HepG2 (cell line): ENCODE results near the gene IL11RA. TPM values are rescaled to one million over a fixed set of nuclear protein-coding genes. Genes with fewer than 3 reads are reported as not detected.

Source experiments
- EZH2 ChIP-seq: conservative IDR thresholded peaks from 2 replicates; pipeline ENCODE4 v1.6.1; 2012; ENCODE audit warnings: mild to moderate bottlenecking, low read depth, low read length, moderate library complexity
- FOXC1 ChIP-seq: sonication (generic); formaldehyde crosslinking; IDR thresholded peaks from 2 replicates; pipeline ENCODE4 v1.8.0; 2022; ENCODE audit warnings: mild to moderate bottlenecking, missing genetic modification reagents, borderline replicate concordance
- GPN1 ChIP-seq: sonication (generic); formaldehyde crosslinking; IDR thresholded peaks from 2 replicates; pipeline ENCODE4 v1.5.1; 2020; ENCODE audit warnings: missing genetic modification reagents, borderline replicate concordance
- GTF3A ChIP-seq: sonication (generic); formaldehyde crosslinking; conservative IDR thresholded peaks from 2 replicates; pipeline ENCODE4 v1.4.0; 2020; ENCODE audit warnings: mild to moderate bottlenecking, missing genetic modification reagents
- KAT7 ChIP-seq: IDR thresholded peaks from 2 replicates; pipeline ENCODE4 v1.6.1; 2018; ENCODE audit warnings: borderline replicate concordance, missing compliant biosample characterization
- MAFF ChIP-seq: IDR thresholded peaks from 2 replicates; pipeline ENCODE4 v1.6.1; 2011; ENCODE audit warnings: low read depth, low read length, improper control_type of control experiment
- POLR2AphosphoS2 ChIP-seq: IDR thresholded peaks from 2 replicates; pipeline ENCODE4 v1.6.1; 2011; ENCODE audit warnings: low read depth, low read length, improper control_type of control experiment
- REL ChIP-seq: sonication (generic); formaldehyde crosslinking; conservative IDR thresholded peaks from 2 replicates; pipeline ENCODE4 v1.8.0; 2022; ENCODE audit warnings: mild to moderate bottlenecking, missing genetic modification reagents, moderate library complexity
- SOX6 ChIP-seq, 2 experiments: fragments of 450-650 bp in 1 of 2; sonication (generic) in 1 of 2; formaldehyde crosslinking in 1 of 2; IDR thresholded peaks; 2 replicates each; pipeline versions ENCODE4 v1.4.0 to v1.6.1; 2017 to 2020; ENCODE audit warnings: antibody characterized with exemption in 1 of 2, mild to moderate bottlenecking in 1 of 2, missing genetic modification reagents in 1 of 2
- TBX2 ChIP-seq: sonication (generic); formaldehyde crosslinking; IDR thresholded peaks from 2 replicates; pipeline ENCODE4 v1.5.0; 2020; ENCODE audit warnings: missing genetic modification reagents, mild to moderate bottlenecking, borderline replicate concordance
- TMF1 ChIP-seq: sonication (generic); formaldehyde crosslinking; IDR thresholded peaks from 2 replicates; pipeline ENCODE4 v1.8.1; 2022; ENCODE audit warnings: low read depth, missing genetic modification reagents
- U2AF1 ChIP-seq: fragments of 200-400 bp; formaldehyde crosslinking; optimal IDR thresholded peaks from 2 replicates; pipeline ENCODE3; 2017; ENCODE audit warnings: mild to moderate bottlenecking, low read depth, low read length
- ZNF138 ChIP-seq: sonication (generic); formaldehyde crosslinking; IDR thresholded peaks from 2 replicates; pipeline ENCODE4 v1.5.0; 2020; ENCODE audit warnings: mild to moderate bottlenecking, low read depth, missing genetic modification reagents
- ZNF296 ChIP-seq: sonication (generic); formaldehyde crosslinking; conservative IDR thresholded peaks from 2 replicates; pipeline ENCODE4 v1.5.0; 2020; ENCODE audit warnings: mild to moderate bottlenecking, missing genetic modification reagents
- ZNF460 ChIP-seq: sonication (generic); formaldehyde crosslinking; IDR thresholded peaks from 2 replicates; pipeline ENCODE4 v1.5.1; 2020; ENCODE audit warnings: missing genetic modification reagents, mild to moderate bottlenecking, borderline replicate concordance
- ZNF672 ChIP-seq: sonication (generic); formaldehyde crosslinking; IDR thresholded peaks from 2 replicates; pipeline ENCODE4 v1.8.1; 2022; ENCODE audit warnings: missing genetic modification reagents
- polyA plus RNA-seq, 8 experiments: library from polyadenylated mRNA; depleted of rRNA in 3 of 8; stranded (reverse) in 7 of 8; unstranded in 1 of 8; fragments of >200 nt; fragmentation: Illumina TruSeq in 4 of 8; extraction: Trizol in 4 of 8; gene quantifications; 2 replicates each; pipeline versions ENCODE4 v1.2.1 to v1.2.3, GENCODE V29; 2011 to 2016; ENCODE audit warnings: low read depth in 4 of 8, missing spikeins in 1 of 8, mixed read lengths in 1 of 8; ENCODE audit not compliant: insufficient read depth in 1 of 8
- total RNA-seq, 5 experiments: library from RNA; depleted of rRNA; stranded (reverse); fragments of >200 nt; fragmentation: Illumina TruSeq; extraction: Trizol; gene quantifications; 2 replicates each; pipeline ENCODE4 v1.2.3, GENCODE V29; 2016; ENCODE audit warnings: low read depth in 1 of 5
- TF ChIP-seq, protein P1 (sequence below): sonication (generic); formaldehyde crosslinking; IDR thresholded peaks from 2 replicates; pipeline ENCODE4 v1.4.0; 2020; ENCODE audit warnings: missing genetic modification reagents, low read depth, mild to moderate bottlenecking, borderline replicate concordance
- TF ChIP-seq, protein P2 (sequence below): sonication (generic); formaldehyde crosslinking; IDR thresholded peaks from 2 replicates; pipeline ENCODE4 v1.4.0; 2020; ENCODE audit warnings: missing genetic modification reagents
- TF ChIP-seq, protein P3 (sequence below): sonication (generic); formaldehyde crosslinking; IDR thresholded peaks from 2 replicates; pipeline ENCODE4 v1.5.0; 2020; ENCODE audit warnings: missing genetic modification reagents
- TF ChIP-seq, protein P4 (sequence below): IDR thresholded peaks from 2 replicates; pipeline ENCODE4 v1.6.1; 2012; ENCODE audit warnings: low read depth, low read length, improper control_type of control experiment
- TF ChIP-seq, protein P5 (sequence below): sonication (generic); formaldehyde crosslinking; IDR thresholded peaks from 2 replicates; pipeline ENCODE4 v1.8.1; 2022; ENCODE audit warnings: low read depth, mild to moderate bottlenecking, missing genetic modification reagents

Gene IL11RA
- total and polyA plus RNA-seq, 2 of the 13 experiments (the other 11 are each of a cell fraction or from before 2014, with no cell fraction given): 2.0 to 4.2 TPM

DNA sequence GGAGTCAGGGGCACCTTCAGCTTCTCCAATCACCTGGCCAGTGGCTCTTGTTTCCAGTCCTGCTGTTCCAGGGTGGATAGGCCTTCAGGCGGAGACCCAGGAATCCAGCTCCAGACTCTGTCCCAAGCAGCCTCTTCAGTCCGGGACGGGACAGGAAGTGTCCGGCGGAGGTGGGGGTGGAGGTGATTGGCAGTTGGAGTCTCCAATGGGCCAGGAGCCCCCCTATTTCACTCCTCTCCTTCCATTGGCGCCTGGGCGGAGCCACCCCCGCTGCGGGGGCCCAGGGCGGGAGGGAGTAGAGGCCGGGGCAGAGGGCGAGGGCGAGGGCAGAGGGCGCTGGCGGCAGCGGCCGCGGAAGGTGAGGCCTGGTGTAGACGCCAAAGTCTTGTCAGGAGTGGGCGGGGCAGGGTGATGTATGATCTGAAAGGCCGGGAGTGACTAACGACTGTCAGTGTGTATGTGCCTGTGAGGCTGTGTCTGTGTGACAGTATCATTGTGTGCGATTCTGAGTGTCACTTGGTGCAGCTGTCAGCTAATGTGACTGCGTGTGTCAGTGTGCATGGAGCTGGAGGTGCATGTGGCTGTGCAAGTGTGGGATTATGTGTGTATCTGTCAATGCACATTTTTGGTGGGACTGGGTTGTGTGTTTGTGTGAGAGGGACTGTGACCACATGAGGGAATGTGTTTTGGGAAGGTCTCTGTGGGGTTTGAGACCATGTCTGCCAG is at the start of gene IL11RA (continued):
- TF ChIP-seq FOXC1 (no peak; the same call in 1 of the 2 replicates), POLR2AphosphoS2 (no peak), ZNF672 (CRISPR knock-in tag) (0 out of 2 replicates have a peak, but pooled peaks have one; percentile 38), REL (CRISPR knock-in tag) (no peak), TMF1 (CRISPR knock-in tag) (no peak), U2AF1 (no peak), KAT7 (CRISPR knock-in tag) (peak; percentile 63; the same call in 1 of the 2 replicates), GPN1 (CRISPR knock-in tag) (no peak), ZNF460 (CRISPR knock-in tag) (no peak), ZNF296 (CRISPR knock-in tag) (0 out of 2 replicates have a peak, but pooled peaks have one; percentile 53), ZNF138 (CRISPR knock-in tag) (no peak), MAFF (no peak), EZH2 (no peak), SOX6 (IDR thresholded peaks at IDR 0.05) (no peak), SOX6 (CRISPR knock-in tag; IDR thresholded peaks at IDR 0.05) (peak; percentile 72), GTF3A (CRISPR knock-in tag) (no peak), TBX2 (CRISPR knock-in tag) (peak; percentile 75)
- TF ChIP-seq, protein P1, sequence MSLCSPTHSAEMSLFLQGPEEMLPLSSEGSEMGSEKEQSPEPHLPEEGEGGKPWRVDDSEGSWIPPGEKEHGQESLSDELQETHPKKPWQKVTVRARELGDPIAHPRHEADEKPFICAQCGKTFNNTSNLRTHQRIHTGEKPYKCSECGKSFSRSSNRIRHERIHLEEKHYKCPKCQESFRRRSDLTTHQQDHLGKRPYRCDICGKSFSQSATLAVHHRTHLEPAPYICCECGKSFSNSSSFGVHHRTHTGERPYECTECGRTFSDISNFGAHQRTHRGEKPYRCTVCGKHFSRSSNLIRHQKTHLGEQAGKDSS (CRISPR knock-in tag): no peak
- TF ChIP-seq, protein P2, sequence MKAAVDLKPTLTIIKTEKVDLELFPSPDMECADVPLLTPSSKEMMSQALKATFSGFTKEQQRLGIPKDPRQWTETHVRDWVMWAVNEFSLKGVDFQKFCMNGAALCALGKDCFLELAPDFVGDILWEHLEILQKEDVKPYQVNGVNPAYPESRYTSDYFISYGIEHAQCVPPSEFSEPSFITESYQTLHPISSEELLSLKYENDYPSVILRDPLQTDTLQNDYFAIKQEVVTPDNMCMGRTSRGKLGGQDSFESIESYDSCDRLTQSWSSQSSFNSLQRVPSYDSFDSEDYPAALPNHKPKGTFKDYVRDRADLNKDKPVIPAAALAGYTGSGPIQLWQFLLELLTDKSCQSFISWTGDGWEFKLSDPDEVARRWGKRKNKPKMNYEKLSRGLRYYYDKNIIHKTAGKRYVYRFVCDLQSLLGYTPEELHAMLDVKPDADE (CRISPR knock-in tag): no peak
- TF ChIP-seq, protein P3, sequence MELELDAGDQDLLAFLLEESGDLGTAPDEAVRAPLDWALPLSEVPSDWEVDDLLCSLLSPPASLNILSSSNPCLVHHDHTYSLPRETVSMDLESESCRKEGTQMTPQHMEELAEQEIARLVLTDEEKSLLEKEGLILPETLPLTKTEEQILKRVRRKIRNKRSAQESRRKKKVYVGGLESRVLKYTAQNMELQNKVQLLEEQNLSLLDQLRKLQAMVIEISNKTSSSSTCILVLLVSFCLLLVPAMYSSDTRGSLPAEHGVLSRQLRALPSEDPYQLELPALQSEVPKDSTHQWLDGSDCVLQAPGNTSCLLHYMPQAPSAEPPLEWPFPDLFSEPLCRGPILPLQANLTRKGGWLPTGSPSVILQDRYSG (CRISPR knock-in tag): no peak
- TF ChIP-seq, protein P4, sequence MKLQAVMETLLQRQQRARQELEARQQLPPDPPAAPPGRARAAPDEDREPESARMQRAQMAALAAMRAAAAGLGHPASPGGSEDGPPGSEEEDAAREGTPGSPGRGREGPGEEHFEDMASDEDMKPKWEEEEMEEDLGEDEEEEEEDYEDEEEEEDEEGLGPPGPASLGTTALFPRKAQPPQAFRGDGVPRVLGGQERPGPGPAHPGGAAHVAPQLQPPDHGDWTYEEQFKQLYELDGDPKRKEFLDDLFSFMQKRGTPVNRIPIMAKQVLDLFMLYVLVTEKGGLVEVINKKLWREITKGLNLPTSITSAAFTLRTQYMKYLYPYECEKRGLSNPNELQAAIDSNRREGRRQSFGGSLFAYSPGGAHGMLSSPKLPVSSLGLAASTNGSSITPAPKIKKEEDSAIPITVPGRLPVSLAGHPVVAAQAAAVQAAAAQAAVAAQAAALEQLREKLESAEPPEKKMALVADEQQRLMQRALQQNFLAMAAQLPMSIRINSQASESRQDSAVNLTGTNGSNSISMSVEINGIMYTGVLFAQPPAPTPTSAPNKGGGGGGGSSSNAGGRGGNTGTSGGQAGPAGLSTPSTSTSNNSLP: 0 out of 2 replicates have a peak, but pooled peaks have one; percentile 29
- TF ChIP-seq, protein P5, sequence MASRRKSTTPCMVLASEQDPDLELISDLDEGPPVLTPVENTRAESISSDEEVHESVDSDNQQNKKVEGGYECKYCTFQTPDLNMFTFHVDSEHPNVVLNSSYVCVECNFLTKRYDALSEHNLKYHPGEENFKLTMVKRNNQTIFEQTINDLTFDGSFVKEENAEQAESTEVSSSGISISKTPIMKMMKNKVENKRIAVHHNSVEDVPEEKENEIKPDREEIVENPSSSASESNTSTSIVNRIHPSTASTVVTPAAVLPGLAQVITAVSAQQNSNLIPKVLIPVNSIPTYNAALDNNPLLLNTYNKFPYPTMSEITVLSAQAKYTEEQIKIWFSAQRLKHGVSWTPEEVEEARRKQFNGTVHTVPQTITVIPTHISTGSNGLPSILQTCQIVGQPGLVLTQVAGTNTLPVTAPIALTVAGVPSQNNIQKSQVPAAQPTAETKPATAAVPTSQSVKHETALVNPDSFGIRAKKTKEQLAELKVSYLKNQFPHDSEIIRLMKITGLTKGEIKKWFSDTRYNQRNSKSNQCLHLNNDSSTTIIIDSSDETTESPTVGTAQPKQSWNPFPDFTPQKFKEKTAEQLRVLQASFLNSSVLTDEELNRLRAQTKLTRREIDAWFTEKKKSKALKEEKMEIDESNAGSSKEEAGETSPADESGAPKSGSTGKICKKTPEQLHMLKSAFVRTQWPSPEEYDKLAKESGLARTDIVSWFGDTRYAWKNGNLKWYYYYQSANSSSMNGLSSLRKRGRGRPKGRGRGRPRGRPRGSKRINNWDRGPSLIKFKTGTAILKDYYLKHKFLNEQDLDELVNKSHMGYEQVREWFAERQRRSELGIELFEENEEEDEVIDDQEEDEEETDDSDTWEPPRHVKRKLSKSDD (CRISPR knock-in tag): no peak
